TTC549 (cell line): ENCODE results near the gene IFNL1.
"Not testable (repeated sequence)": the region's sequence is repeated elsewhere in the genome, so short reads cannot be mapped to it uniquely, and the experiment has no call there.

Experiments
- FAIRE-seq: peaks from 2 replicates; lab custom pipeline; 2012; peaks lifted over from hg19 to GRCh38; lab: Jason Lieb, UNC

The IFNL1 gene

DNA sequence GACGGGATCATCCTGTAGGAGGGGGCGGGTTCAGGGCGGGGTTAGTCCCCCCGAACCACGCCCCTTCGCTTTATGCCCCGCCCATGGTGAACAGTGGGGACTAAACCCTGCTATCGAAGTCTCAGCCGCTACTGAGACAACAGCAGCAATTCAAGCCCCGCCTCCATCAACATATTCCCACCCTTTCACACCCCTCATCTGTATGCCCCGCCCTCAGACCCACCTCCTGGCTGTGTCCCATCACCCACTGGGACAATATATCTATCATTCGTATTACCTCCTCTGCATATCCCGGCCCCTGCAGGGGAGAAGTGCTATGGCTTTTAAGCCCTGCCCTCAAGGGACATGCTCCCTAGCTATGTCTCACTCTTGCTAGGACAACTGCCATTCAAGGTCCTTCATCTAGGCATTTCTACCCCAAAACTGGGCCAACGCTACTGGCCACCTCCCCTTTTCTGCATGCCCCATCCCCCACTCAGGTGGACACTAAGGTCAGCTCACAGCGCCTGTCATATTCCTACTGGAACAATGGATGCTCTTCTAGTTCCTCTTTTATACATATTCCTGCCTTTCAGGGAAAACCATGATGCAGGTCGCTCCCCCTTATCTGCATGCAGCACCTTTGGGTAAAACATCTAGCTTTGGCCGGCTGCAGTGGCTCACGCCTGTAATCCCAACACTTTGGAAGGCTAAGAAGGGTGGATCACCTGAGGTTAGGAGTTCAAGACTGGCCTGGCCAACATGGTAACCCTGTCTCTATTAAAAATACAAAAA, 12.5 kb downstream of the IFNL1 start:
- no peak for FAIRE-seq

DNA sequence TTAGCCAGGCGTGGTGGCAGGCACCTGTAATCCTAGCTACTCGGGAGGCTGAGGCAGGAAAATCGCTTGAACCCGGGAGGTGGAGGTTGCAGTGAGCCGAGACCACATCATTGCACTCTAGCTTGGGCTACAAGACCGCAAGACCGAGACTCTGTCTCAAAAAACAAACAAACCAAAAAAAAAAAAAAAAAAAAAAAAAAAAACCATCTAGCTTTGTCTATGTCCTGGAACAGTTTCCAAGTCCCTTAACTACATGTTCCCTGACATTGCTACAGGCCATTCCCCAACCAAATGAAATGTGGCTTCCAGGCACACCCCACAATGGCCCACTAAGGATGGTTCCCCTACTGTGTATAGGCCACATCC, 13.1 kb downstream of the IFNL1 start:
- not testable (repeated sequence) for FAIRE-seq

DNA sequence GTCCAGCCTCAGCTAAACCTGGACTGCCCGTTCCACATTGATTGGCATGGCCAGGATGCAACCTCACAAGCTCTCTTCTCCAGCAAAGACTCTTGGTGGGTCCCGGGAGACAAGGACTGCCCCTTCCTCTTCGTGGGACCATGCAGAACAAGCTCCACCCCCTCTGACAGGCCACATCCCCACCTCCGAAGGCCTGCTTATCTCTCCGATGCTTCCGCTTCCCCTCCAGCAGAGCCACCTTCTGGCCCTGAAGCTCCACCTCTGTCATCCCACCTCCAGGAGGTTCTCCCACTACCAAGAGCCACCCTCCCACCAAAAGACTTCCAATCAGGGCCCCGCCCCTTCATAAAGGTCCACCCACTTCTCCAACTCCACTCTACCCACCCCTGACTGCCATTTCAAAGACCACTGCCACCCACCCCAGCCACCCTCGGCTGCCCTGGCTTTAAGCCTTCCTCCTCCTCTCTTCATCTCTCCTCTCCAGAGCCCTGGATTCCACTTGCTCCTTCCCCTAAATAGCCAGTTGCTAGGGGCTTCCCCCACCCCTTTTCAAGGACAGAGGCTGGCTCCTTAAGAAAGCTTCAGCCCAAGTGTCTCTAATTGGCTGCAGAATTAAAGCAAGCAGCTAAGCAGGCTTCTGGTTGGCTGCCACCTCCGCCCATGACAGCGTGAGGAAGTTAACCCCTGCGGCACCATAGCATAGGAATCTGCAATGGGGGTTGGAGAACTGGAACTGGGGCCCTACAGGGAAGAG, 14.5 kb downstream of the IFNL1 start:
- FAIRE-seq, result no peak

DNA sequence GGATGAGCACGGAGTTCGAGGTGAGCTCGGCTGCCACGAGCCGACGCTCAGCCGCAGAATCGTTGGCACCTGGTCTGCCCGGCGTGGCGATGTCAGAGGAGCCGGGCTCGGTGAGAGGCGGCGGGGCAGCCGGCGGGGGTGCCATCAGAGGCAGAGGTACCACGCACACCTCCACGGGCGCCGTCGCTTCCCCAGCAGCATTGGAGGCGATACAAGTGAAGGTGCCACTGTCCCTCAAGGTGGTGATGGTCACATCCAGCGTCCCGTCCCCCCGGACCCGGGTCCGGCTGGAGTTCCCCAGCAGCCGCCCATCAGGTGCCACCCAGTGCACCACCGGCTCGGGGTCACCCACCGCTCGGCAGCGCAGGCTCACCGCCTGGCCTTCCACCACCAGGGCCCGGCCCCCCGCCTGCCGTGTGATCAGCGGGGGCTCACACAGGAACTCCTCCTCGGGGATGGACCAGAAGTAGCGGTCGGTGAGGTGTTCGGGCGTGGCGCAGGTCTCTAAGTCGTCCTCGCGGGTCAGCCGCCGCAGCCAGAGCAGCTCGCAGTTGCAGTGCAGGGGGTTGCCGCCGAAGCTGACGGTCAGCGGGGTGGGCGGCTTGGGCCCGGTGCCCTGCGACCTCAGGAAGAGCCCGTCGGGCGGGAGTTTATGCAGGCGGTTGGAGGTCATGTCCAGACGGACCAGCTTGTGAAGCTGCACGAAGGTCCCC, 18.0 kb downstream of the IFNL1 start:
- FAIRE-seq, result no peak

DNA sequence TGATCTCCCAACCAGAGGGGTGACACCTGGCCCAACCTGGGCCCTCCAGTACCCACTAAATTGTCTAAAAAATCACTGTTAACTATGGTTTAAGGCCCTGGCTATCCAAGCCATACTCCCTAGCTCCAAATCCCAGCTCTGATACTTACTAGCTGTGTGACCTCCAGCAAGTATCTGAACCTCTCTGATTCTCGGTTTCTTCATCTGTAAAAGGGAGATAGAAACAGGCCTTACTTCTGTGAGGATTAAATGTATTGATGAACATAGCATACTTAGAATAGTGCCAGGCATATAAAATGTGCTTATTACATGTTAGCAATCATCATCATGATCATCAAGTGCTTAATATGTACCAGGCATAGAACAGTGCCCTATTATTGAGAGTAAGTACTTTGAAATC, 19.7 kb downstream of the IFNL1 start:
- FAIRE-seq, result no peak

DNA sequence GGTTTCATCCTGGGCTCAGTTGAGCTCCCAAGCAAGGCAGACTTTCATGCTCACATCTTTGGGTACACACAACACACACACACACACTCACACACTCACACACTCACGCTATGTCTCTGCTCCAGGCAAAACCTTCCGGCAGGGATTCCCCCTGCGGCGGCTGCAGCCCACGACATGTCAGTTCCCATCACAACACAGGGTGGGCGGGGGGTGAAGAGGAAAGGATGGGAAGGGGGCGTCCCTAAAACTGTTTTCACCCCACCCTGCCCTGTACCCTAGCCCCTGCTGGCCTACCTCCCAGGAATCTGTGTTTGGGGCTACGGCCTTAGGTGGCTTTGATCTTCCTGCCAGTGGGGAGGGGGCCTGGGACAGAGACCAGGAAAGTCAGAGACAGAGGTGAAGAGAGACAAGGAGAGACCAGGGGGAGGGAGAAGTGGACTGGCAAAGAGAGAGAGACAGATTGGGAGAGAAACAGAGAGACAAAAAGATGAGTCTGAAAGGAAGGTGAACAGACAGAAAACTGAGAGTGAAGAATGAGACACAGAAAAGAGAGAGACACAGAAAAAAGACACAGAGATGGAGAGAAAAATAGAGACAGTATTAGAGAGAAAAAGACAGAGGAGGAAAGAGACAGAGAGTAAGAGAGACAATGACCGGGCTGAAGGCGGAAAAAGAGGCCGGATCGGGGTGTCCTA, 20.6 kb downstream of the IFNL1 start:
- no peak for FAIRE-seq

DNA sequence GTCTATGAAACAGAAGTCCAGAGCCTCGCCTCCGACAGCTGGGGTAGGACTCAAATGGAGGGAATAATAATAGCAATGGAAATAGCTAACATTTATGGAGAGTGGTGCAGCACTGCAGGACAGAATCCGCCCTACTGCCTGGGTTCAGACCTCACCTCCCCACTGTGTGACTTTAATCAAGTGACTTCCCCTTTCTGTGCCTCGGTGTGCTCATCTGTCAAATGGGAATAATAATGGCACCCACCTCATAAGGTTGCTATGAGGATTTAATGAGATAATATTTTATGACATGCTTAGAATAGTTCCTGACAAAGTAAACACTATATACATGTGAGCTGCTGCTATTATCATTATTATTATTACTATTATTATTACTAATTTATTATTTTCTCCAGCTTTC, 21.3 kb downstream of the IFNL1 start:
- no peak for FAIRE-seq

DNA sequence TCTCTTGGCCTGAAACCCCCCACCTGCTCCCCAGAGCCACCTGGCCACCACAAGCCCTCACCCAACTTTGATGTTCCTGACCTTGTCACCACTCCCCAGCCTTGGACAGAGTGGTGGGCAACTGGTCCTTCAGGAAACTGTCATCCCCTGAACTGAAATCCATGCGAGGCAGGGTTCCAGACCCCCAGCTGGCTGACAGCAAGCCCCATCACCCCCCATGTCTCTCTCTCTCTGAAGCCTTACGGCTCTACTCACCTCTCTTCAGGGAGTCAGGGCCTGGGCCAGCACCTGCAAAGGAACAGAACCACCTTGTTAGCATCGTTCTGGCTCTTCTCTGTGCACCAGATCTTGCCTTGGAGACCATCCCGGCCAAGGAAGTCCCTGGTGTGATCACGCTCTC, 21.9 kb downstream of the IFNL1 start:
- no peak for FAIRE-seq

DNA sequence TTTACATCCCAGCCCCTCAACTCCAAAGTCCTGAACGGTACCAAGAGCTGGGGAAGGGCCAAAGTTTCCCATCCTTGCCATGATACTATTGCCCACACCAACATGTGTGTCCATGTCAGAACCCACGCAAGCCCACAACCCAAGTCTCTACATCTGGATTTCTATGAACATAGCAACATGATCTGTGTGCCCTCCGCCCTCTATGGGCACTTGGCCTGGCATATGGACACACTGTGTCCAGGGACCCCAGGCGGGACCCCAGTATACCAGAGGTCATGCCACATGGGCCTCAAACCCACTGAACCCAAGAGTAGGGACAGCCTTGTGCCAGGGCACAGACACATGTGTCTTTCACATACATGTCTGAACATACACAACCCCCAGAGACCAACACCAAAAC, 22.5 kb downstream of the IFNL1 start:
- no peak for FAIRE-seq

DNA sequence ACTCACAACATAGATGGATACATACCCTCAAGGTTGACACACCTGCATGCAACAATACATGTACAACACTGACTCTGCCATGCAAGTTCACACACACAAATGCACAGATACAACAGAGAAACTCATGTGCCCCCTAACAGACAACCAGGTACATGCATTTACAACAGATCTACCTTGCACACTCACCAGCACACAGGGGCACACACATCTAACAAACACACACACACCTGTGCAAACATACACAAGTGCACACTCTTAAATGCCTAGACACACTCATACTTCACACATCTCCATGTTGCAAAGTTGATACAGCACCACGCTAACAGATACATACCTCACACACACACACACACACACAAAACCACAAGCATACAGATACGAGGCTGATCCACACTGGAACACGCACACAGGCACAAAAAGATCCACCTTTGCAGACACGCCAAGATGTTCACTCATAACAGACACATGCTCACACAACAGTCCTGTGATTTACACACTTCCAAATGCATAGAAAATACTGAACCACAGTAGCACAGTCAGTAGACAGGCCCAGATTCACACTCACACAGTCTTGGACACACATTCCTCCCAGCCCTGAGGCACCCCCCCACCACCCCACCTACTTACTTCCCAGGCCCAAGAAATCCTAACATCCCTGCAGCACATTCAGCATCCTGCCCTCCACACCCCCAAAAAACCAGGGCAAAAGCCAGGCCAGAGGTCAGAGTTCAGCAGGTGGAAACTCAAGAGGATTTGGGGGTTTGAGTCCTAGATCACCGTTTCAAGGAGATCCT, 23.1 kb downstream of the IFNL1 start:
- FAIRE-seq, result no peak

DNA sequence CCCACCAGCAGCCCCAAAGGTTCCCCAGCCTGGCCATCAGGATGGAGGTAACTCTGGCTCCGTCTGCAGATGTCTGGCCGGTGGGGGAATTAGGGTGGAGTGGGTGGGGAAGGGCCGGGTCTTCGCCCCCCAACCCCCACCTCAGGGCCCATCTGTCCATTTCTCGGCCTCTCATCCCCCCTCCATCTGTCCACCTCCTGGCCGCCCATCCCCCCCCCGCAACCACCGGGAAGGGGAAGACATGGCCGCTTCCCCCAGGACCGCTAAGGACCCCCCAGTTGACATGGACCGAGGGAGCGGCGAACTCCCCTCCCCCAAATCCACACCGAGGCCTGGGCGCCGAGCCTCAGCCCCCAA, 23.7 kb downstream of the IFNL1 start:
- no peak for FAIRE-seq

DNA sequence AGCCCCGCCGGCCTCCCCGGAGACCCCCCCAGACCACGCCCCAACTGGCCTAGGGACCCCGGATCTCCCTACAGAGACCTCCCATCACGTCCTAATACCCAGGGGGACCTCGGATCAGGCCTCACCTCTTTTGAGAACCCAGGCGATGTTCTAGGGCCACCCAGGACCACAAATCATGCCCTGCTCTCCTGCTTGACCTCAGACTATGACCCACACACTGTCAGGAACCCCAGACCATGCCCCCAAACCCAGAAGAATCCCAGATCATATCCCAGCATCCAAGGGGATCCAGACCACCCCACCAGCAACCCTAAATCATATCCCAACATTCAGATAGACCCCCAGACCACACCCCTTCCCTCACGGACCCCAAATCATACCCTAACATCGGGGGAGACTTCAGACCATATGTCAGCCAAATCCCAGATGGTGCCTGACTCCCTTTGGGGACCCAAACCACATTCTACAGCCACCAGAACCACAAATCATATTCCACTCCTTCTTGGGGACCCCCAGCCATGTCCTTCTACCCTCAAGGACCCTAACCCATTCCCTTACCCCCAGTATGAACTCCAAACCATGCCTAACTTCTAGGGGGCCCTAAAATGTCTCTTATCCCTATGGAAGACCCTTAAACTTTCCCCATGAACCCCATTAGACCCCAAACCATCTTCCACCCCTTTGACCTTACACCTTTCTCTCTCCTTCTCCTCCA, 25.1 kb downstream of the IFNL1 start:
- no peak for FAIRE-seq

DNA sequence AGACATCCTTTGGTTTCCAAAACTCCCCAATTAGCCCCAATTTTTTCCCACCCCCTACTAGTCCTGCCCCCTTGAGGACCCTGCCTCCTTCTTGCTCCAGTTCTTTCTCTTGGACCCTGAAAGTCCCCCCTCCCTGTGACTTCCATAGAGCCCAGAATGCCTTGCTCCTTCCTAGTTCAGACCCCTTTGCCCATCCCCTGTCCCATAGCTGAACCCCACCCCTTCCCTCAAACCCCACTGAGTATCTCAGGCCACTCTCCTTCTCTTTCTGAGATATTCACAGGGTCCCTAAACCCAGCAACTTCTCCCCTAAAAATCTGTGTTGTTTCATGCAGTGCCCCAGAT, 25.6 kb downstream of the IFNL1 start:
- FAIRE-seq, result no peak

DNA sequence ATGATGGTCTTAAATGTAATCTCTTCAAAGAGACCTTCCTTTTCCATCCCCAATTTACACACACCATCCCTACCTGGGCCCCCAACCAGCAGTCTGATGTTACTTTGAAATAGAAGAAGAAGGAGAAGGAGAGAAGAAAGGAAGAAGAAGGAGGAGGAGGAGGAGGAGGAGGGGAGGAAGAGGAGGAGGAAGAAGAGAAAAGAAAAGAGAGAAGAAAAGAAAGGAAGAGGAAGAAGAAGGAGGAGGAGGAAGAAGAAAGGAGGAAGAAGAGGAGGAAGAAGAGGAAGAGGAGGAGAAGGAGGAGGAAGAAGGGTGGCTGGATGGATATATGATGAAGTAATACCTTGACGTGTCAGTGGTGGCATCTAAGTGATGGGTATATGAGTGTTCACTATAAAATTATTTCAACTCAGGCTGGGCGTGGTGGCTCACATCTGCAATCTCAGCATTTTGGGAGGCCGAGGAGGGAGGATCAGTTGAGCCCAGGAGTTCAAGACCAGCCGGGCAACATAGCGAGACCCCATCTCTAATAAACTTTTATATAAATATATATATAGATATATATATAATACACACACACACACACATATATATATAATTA, 28.1 kb downstream of the IFNL1 start:
- FAIRE-seq, result no peak

DNA sequence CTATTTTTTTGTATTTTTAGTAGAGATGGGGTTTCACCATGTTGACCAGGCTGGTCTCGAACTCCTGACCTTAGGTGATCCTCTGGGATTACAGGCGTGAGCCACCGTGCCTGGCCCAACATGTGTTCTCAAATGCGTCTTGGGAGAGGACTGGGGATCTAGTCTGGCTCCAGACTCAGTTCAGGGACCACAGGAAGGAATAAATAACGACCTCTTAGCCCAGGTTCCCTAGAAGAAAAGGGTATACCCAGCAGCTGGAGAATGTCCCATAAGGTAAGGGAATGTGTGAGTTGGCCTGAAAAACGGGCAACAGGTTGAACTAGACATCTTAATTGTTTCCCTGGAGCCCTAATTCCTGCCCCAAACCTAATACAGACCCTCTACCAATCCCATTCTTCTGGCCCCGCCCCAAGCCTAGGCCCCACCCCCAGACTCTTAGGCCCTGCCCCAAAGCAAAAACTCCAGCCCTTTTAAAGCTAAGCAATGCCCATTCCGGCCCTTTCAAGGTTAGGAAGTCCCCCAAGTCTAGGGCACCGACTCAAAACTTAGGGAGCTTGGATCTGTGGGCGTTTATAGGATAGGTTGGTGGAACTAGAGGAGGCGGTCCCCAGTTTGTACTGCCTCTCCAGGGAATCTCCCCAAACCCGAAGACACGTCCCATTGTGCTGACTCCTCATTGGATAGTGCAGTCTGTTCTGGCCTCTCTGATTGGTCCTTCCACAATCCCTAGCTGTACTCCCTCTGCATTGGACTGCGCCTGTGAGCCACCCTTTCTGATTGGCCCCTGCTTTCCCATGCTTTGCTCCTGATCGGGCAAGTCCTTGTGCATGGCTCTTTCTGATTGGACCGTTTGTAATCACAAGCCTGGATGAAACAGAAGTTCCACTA, 29.8 kb downstream of the IFNL1 start:
- FAIRE-seq, result no peak

DNA sequence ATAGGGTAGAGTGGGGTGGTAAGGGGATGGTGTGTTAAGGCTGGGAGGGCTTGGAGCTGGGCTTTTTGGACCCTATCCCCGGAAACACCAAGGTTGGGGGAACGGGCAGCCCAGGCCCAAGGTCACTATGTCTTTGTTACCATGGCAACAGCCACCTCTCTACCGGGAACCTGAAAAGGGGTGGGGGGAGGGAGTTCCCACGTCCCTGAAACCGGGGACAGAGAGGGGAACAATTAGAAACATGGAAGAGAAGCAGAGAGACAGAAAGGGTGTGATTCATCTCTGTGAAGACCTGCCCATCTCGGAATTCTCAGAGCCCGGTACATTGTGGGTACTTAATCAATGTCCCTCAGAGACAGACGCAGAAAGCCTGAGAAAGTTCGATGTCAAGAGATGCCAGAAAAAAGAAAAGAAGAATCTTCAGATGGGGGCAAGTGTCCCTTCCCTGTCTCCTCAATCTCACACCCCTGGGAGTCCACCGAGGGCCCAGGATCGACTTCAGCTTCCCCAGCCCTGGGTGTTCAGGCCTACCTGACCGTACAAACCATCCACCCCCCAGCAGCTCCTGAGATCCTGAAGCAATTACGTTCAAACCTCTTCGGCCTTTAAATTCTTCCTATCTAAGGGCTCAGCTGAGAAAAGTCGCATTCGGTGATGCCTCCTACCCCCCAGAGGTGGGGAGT, 31.3 kb downstream of the IFNL1 start:
- no peak for FAIRE-seq

DNA sequence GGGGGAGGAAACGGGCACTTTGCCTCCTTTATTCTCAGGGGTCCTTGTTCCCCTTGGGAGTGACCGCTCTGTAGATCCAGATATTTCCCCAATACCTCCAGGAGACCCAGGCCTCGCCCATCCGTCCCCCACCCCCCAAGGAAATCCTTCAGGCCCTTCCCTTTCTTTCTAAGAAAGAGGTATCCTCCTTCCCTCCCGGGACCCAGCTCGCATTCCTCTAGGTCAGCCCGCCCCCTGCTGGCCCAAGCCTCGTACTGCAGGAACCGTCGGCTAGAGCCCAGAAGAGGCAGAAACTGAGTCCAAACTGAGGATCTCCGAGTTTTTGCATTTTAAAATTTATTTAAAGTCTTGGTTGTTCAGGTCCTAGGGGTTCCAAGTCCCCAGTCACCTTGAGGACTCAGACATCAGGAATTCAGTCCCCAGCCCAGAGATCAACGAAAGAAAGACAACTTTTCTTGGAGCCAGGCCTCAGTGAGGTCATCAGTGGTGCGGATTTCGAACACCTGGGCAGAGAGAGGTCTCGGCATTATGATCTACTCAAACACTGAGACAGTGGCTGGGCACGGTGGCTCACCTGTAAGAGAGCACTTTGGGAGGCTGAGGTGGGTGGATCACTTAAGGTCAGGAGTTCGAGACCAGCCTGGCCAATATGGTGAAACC, 32.0 kb downstream of the IFNL1 start:
- FAIRE-seq, result no peak

DNA sequence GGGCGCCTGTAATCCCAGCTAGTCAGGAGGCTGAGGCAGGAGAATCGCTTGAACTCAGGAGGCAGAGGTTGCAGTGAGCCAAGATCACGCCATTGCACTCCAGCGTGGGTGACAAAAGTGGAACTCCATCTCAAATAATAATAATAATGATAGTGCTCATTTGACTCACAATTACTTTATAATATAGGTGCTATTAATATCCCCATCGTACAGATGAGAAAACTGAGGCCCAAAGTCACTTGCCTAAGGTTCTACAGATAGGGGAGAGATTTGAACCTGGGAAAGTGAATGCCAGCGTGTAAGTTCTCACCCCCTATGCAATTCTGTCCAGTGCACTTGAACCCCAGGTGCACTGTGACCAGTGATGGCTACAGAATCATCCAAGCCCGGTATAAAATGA, 33.7 kb downstream of the IFNL1 start:
- no peak for FAIRE-seq

DNA sequence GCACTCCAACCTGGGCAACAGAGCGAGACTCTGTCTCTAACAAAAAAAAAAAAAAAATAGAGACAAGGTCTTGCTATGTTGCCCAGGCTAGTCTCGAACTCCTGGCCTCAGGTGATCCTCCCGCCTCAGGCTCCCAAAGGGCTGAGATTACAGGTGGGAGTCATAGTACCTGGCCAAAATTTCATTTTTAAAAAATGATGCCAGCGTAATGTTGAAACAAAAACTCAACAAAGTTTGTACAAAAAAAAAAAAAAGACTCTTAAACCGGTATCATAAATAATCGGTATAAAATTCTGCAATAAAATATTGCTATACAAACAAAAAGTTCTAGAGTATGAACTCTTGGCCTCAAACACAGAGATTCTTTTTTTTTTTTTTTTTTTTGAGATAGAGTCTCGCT, 36.1 kb downstream of the IFNL1 start:
- no peak for FAIRE-seq
